22Rv1 (cell line): Measurements from ENCODE around the gene KCNQ2.
A peak's percentile ranks its signal among the peaks of the same experiment; 100 is the strongest.

Experiments used
- CTCF ChIP-seq: fragments of 450-650 bp; IDR thresholded peaks from 2 replicates; pipeline ENCODE4 v1.5.1; 2017; ENCODE audit warnings: mild to moderate bottlenecking
- ZFX ChIP-seq: fragments of 450-650 bp; IDR thresholded peaks from 2 replicates; pipeline ENCODE4 v1.6.1; 2017; ENCODE audit warnings: antibody characterized with exemption, borderline replicate concordance

- TF ChIP-seq CTCF (0 out of 2 replicates have a peak, but pooled peaks have one; percentile 12), ZFX (no peak)
Observed at GRCh38 chr20:63483834-63484233, 11.4 kb upstream of the KCNQ2 start.
